Caco-2 (cell line): ENCODE results near the gene LRRC42. TPM values are rescaled to one million over a fixed set of nuclear protein-coding genes. Genes with fewer than 3 reads are reported as not detected.

ENCODE experiments used
- BruUV-seq: library from RNA; stranded (reverse); fragments of 400-500 nt; replicated peaks from 2 replicates; lab custom pipeline; 2021; lab: Mats Ljungman, UMichigan
- CTCF ChIA-PET: fragments of 300-600 bp; sonication (Branson Sonifier 250); formaldehyde crosslinking; loops from one replicate; lab custom pipeline; 2022; ENCODE audit warnings: antibody characterized with exemption; lab: Charles Lee
- POLR2A ChIA-PET: fragments of 300-600 bp; sonication (Branson Sonifier 250); formaldehyde crosslinking; loops from one replicate; lab custom pipeline; 2022; ENCODE audit warnings: antibody characterized with exemption; lab: Charles Lee
- DNase-seq, 2 experiments: peaks; one replicate each; pipeline versions ENCODE4 v3.0.0 to v3.0.0-alpha.2; 2020 to 2022
- H3K27me3 ChIP-seq: replicated peaks from 2 replicates; pipeline ENCODE4 v1.6.0; 2011; ENCODE audit warnings: low read length; ENCODE audit not compliant: control insufficient read depth, insufficient read depth
- H3K36me3 ChIP-seq: 2 replicates; pipeline ENCODE4 v1.5.1; 2011; ENCODE audit warnings: low read length; ENCODE audit not compliant: control insufficient read depth, insufficient read depth
- H3K4me1 ChIP-seq: fragments of 250-450 bp; sonication (Bioruptor Pico); 2 replicates; pipeline ENCODE4 v1.5.1; 2020; ENCODE audit warnings: mild to moderate bottlenecking
- H3K4me3 ChIP-seq: 2 replicates; pipeline ENCODE4 v1.5.1; 2011; ENCODE audit warnings: low read depth, mild to moderate bottlenecking, control low read depth, low read length
- H3K9me3 ChIP-seq: fragments of 250-450 bp; sonication (Bioruptor Pico); 2 replicates; pipeline ENCODE4 v1.5.1; 2020; ENCODE audit warnings: mild to moderate bottlenecking, moderate library complexity
- H3K27ac Mint-ChIP-seq: one replicate; pipeline ENCODE4 v1.8.0; 2022; ENCODE audit warnings: mixed read lengths; ENCODE audit not compliant: unreplicated experiment
- H3K27me3 Mint-ChIP-seq: one replicate; pipeline ENCODE4 v1.8.0; 2022; ENCODE audit warnings: mixed read lengths; ENCODE audit not compliant: insufficient read depth, unreplicated experiment
- H3K36me3 Mint-ChIP-seq: one replicate; pipeline ENCODE4 v1.8.0; 2022; ENCODE audit warnings: mild to moderate bottlenecking, mixed read lengths; ENCODE audit not compliant: insufficient read depth, unreplicated experiment
- H3K4me1 Mint-ChIP-seq: one replicate; pipeline ENCODE4 v1.8.0; 2022; ENCODE audit warnings: low read depth, mixed read lengths; ENCODE audit not compliant: unreplicated experiment
- H3K4me3 Mint-ChIP-seq: one replicate; pipeline ENCODE4 v1.8.0; 2022; ENCODE audit warnings: mild to moderate bottlenecking, moderate library complexity, mixed read lengths; ENCODE audit not compliant: unreplicated experiment
- H3K9me3 Mint-ChIP-seq: one replicate; pipeline ENCODE4 v1.8.0; 2022; ENCODE audit warnings: mixed read lengths; ENCODE audit not compliant: unreplicated experiment
- CTCF ChIP-seq, 2 experiments: fragments of 200-600 bp in 1 of 2; IDR thresholded peaks; 1 replicate in 1 of 2; 2 replicates in 1 of 2; pipeline versions ENCODE4 v1.5.1 to v1.8.0; 2011 to 2022; ENCODE audit warnings: antibody characterized with exemption in 1 of 2, control low read depth in 1 of 2, inconsistent platforms in 1 of 2, low read depth in 1 of 2, low read length in 1 of 2, mild to moderate bottlenecking in 1 of 2, moderate library complexity in 1 of 2; ENCODE audit not compliant: insufficient read depth in 1 of 2, severe bottlenecking in 1 of 2, unreplicated experiment in 1 of 2
- intact Hi-C: fragments of 100-400 bp; cut with micrococcal nuclease; formaldehyde crosslinking; loops from one replicate; pipeline ENCODE4 v1.10.0; 2022; ENCODE audit not compliant: unreplicated experiment
- total RNA-seq: library from RNA; stranded (reverse); gene quantifications from 2 replicates; pipeline ENCODE4 v1.2.3, GENCODE V29; 2022

The LRRC42 gene
- total RNA-seq, 1 experiment from 2014 or later, result 38.9 TPM

- Histone ChIP-seq H3K4me3 (no peak overlapping the region), H3K4me1 (peaks cover 10% of the 10 kb centered on the region), H3K9me3 (no peaks in the 10 kb centered on the region), H3K36me3 (no peaks in the 10 kb centered on the region), H3K27me3 (no peaks in the 10 kb centered on the region)
- intact Hi-C loops, result no loop called here
- Mint-ChIP-seq H3K4me3 (no peak overlapping the region), H3K27me3 (no peaks in the 10 kb centered on the region), H3K9me3 (no peaks in the 10 kb centered on the region), H3K4me1 (peaks cover 21% of the 10 kb centered on the region), H3K27ac (no peak overlapping the region), H3K36me3 (no peaks in the 10 kb centered on the region)
- no peak for TF ChIP-seq CTCF (IDR thresholded peaks at IDR 0.05; ENCODE audit: insufficient read depth in 1 of 2, low read depth in 1 of 2, low read length in 1 of 2, severe bottlenecking in 1 of 2, unreplicated experiment in 1 of 2)
- ChIA-PET POLR2A (no interaction called here), CTCF (no interaction called here)
- no peak for DNase-seq
- no TSS peak for BruUV-seq
Observed at GRCh38 chr1:54013393-54014008, 67.4 kb downstream of the LRRC42 start.

GRCh38 chr1:54014009-54014629, 68.0 kb downstream of the LRRC42 start:
- CTCF ChIA-PET, result no interaction called here
- no TSS peak for BruUV-seq
- TF ChIP-seq CTCF (IDR thresholded peaks at IDR 0.05; ENCODE audit: insufficient read depth in 1 of 2, low read depth in 1 of 2, low read length in 1 of 2, severe bottlenecking in 1 of 2, unreplicated experiment in 1 of 2), result no peak

GRCh38 chr1:54016343-54017282, 70.5 kb downstream of the LRRC42 start:
- TF ChIP-seq CTCF (IDR thresholded peaks at IDR 0.05; ENCODE audit: insufficient read depth in 1 of 2, low read depth in 1 of 2, low read length in 1 of 2, severe bottlenecking in 1 of 2, unreplicated experiment in 1 of 2), result no peak
- H3K4me1 ChIP-seq, result peaks cover 10% of the 10 kb centered on the region
- no TSS peak for BruUV-seq
- H3K4me3 ChIP-seq, result no peak overlapping the region
- H3K9me3 ChIP-seq, result no peaks in the 10 kb centered on the region
- peak; percentile 58 to 61 for DNase-seq
- peaks cover 21% of the 10 kb centered on the region for H3K4me1 Mint-ChIP-seq
- H3K9me3 Mint-ChIP-seq, result no peaks in the 10 kb centered on the region
- CTCF ChIA-PET, result interaction anchor here (0.7 to 1.1 kb wide), 2 partner anchors 12 to 244 kb away, joined by 3 read pairs; no protein-coding TSS in a partner anchor
- no peak overlapping the region for H3K4me3 Mint-ChIP-seq
- H3K36me3 Mint-ChIP-seq, result no peaks in the 10 kb centered on the region
- H3K27me3 ChIP-seq, result no peaks in the 10 kb centered on the region
- peak overlapping the region; percentile 73 for H3K27ac Mint-ChIP-seq
- POLR2A ChIA-PET, result no interaction called here
- no peaks in the 10 kb centered on the region for H3K27me3 Mint-ChIP-seq
- H3K36me3 ChIP-seq, result no peaks in the 10 kb centered on the region
- intact Hi-C loops, result no loop called here

More at GRCh38 chr1:54014009-54014629, 68.0 kb downstream of the LRRC42 start:
- H3K4me1 Mint-ChIP-seq, result peaks cover 21% of the 10 kb centered on the region
- no peak overlapping the region for H3K4me3 Mint-ChIP-seq
- H3K27me3 Mint-ChIP-seq, result no peaks in the 10 kb centered on the region
- H3K27ac Mint-ChIP-seq, result no peak overlapping the region
- POLR2A ChIA-PET, result no interaction called here
- H3K36me3 Mint-ChIP-seq, result no peaks in the 10 kb centered on the region
- Histone ChIP-seq H3K27me3 (no peaks in the 10 kb centered on the region), H3K4me1 (peaks cover 10% of the 10 kb centered on the region), H3K36me3 (no peaks in the 10 kb centered on the region), H3K4me3 (no peak overlapping the region), H3K9me3 (no peaks in the 10 kb centered on the region)
- H3K9me3 Mint-ChIP-seq, result no peaks in the 10 kb centered on the region
- no peak for DNase-seq
- intact Hi-C loops, result no loop called here
